GM23338 (cell line): ENCODE data around the gene SRSF2. TPM values are rescaled to one million over a fixed set of nuclear protein-coding genes. Genes with fewer than 3 reads are reported as not detected.

Experiments used
- ATAC-seq: fragments of 200-7000 bp; cut with Tn5 transposase; 3 replicates; pipeline ENCODE4 v1.9.1; 2020
- DNase-seq: peaks from one replicate; pipeline ENCODE4 v3.0.0-alpha.2; 2015; ENCODE audit warnings: low spot score
- H2AFZ ChIP-seq: fragments of 200-600 bp; sonication (generic); 2 replicates; pipeline ENCODE4 v1.8.0; 2016; ENCODE audit warnings: antibody characterized with exemption, mild to moderate bottlenecking, moderate library complexity
- H3F3A ChIP-seq: fragments of 200-600 bp; sonication (generic); replicated peaks from 2 replicates; pipeline ENCODE4 v1.8.0; 2017; ENCODE audit warnings: antibody characterized with exemption, mixed run types, low read depth
- H3K27ac ChIP-seq: fragments of 200-600 bp; sonication (generic); 2 replicates; pipeline ENCODE4 v1.6.1; 2016; ENCODE audit warnings: low read depth
- H3K27me3 ChIP-seq: fragments of 200-600 bp; sonication (generic); 2 replicates; pipeline ENCODE4 v1.8.0; 2016; ENCODE audit warnings: mild to moderate bottlenecking, mixed run types, moderate library complexity; ENCODE audit not compliant: insufficient read depth
- H3K36me3 ChIP-seq: fragments of 200-600 bp; sonication (generic); 2 replicates; pipeline ENCODE4 v1.8.0; 2016; ENCODE audit warnings: mild to moderate bottlenecking; ENCODE audit not compliant: insufficient read depth
- H3K4me1 ChIP-seq: fragments of 200-600 bp; sonication (generic); 2 replicates; pipeline ENCODE4 v1.8.0; 2016; ENCODE audit warnings: mild to moderate bottlenecking, moderate library complexity; ENCODE audit not compliant: insufficient read depth
- H3K4me2 ChIP-seq: fragments of 200-600 bp; sonication (generic); 2 replicates; pipeline ENCODE4 v1.7.1; 2017; ENCODE audit warnings: mixed run types
- H3K4me3 ChIP-seq: fragments of 200-600 bp; sonication (generic); 2 replicates; pipeline ENCODE4 v1.6.1; 2016; ENCODE audit warnings: mixed run types
- H3K79me2 ChIP-seq: fragments of 200-600 bp; sonication (generic); replicated peaks from 2 replicates; pipeline ENCODE4 v1.8.0; 2017; ENCODE audit warnings: mild to moderate bottlenecking; ENCODE audit not compliant: insufficient read depth
- H3K9me2 ChIP-seq: fragments of 200-600 bp; sonication (generic); 2 replicates; pipeline ENCODE4 v1.8.0; 2017; ENCODE audit not compliant: insufficient read depth
- H4K20me1 ChIP-seq: fragments of 200-600 bp; sonication (generic); replicated peaks from 2 replicates; pipeline ENCODE4 v1.8.0; 2017; ENCODE audit warnings: mild to moderate bottlenecking; ENCODE audit not compliant: insufficient read depth
- H3K27ac Mint-ChIP-seq: 2 replicates; pipeline ENCODE4 v1.8.0; 2020; ENCODE audit warnings: inconsistent platforms, mild to moderate bottlenecking, moderate library complexity, mixed read lengths
- H3K27me3 Mint-ChIP-seq: 3 replicates; pipeline ENCODE4 v1.8.0; 2022; ENCODE audit warnings: low read depth, mild to moderate bottlenecking, moderate library complexity, mixed read lengths, inconsistent platforms; ENCODE audit not compliant: insufficient read depth, poor library complexity
- H3K36me3 Mint-ChIP-seq: 3 replicates; pipeline ENCODE4 v1.8.0; 2021; ENCODE audit warnings: low read depth, mild to moderate bottlenecking, inconsistent platforms, moderate library complexity, mixed read lengths
- H3K4me1 Mint-ChIP-seq: 3 replicates; pipeline ENCODE4 v1.8.0; 2020; ENCODE audit warnings: mild to moderate bottlenecking, inconsistent platforms, mixed read lengths
- H3K4me3 Mint-ChIP-seq: 3 replicates; pipeline ENCODE4 v1.8.0; 2021; ENCODE audit warnings: moderate library complexity, mild to moderate bottlenecking, inconsistent platforms, mixed read lengths
- H3K9me3 Mint-ChIP-seq: 3 replicates; pipeline ENCODE4 v1.8.0; 2020; ENCODE audit warnings: moderate library complexity, mild to moderate bottlenecking, inconsistent platforms, mixed read lengths
- CREB1 ChIP-seq: fragments of 250-450 bp; sonication (Bioruptor Pico); IDR thresholded peaks from 2 replicates; pipeline ENCODE4 v1.5.0; 2020; ENCODE audit warnings: low read depth, mild to moderate bottlenecking, moderate library complexity
- EZH2phosphoT487 ChIP-seq: fragments of 200-600 bp; sonication (generic); IDR thresholded peaks from one replicate; pipeline ENCODE4 v1.8.1; 2018; ENCODE audit warnings: antibody characterized with exemption; ENCODE audit not compliant: unreplicated experiment
- JUNB ChIP-seq: IDR thresholded peaks from one replicate; pipeline ENCODE4 v1.6.1; 2016; ENCODE audit warnings: antibody characterized with exemption; ENCODE audit not compliant: unreplicated experiment
- POLR2AphosphoS5 ChIP-seq: IDR thresholded peaks from 2 replicates; pipeline ENCODE4 v1.6.1; 2016; ENCODE audit warnings: antibody characterized with exemption, low read depth
- ZNF114 ChIP-seq: fragments of 250-450 bp; sonication (Bioruptor Pico); IDR thresholded peaks from 2 replicates; pipeline ENCODE4 v1.5.0; 2020; ENCODE audit warnings: mild to moderate bottlenecking, moderate library complexity
- ZNF331 ChIP-seq: fragments of 250-450 bp; sonication (Bioruptor Pico); IDR thresholded peaks from 2 replicates; pipeline ENCODE4 v1.5.0; 2020; ENCODE audit warnings: low read depth, mild to moderate bottlenecking, moderate library complexity
- polyA plus RNA-seq: library from polyadenylated mRNA; unstranded; fragments of >200 nt; fragmentation: Nextera tagmentation; extraction: Ambion mirVana; gene quantifications from 2 replicates; pipeline ENCODE4 v1.2.1, GENCODE V29; 2016
- total RNA-seq: library from RNA; depleted of rRNA; stranded (reverse); fragments of >200 nt; shearing (Covaris generic); gene quantifications from 2 replicates; pipeline ENCODE4 v1.2.3, GENCODE V29; 2014
- TF ChIP-seq, protein P1 (sequence below): IDR thresholded peaks from 2 replicates; pipeline ENCODE4 v1.6.1; 2016; ENCODE audit warnings: antibody characterized with exemption
- TF ChIP-seq, protein P2 (sequence below), 2 experiments: fragments of 200-600 bp in 1 of 2; sonication (generic) in 1 of 2; conservative IDR thresholded peaks; 2 replicates each; pipeline versions ENCODE4 v1.5.1 to v1.6.1; 2016 to 2017; ENCODE audit warnings: antibody characterized with exemption in 2 of 2, low read depth in 2 of 2, mild to moderate bottlenecking in 2 of 2, moderate library complexity in 1 of 2
- TF ChIP-seq, protein P3 (sequence below): fragments of 250-450 bp; sonication (Bioruptor Pico); IDR thresholded peaks from 2 replicates; pipeline ENCODE4 v1.5.0; 2020; ENCODE audit warnings: mild to moderate bottlenecking, moderate library complexity

SRSF2 gene
- total and polyA plus RNA-seq, 2 experiments from 2014 or later, result 317 to 547 TPM

DNA sequence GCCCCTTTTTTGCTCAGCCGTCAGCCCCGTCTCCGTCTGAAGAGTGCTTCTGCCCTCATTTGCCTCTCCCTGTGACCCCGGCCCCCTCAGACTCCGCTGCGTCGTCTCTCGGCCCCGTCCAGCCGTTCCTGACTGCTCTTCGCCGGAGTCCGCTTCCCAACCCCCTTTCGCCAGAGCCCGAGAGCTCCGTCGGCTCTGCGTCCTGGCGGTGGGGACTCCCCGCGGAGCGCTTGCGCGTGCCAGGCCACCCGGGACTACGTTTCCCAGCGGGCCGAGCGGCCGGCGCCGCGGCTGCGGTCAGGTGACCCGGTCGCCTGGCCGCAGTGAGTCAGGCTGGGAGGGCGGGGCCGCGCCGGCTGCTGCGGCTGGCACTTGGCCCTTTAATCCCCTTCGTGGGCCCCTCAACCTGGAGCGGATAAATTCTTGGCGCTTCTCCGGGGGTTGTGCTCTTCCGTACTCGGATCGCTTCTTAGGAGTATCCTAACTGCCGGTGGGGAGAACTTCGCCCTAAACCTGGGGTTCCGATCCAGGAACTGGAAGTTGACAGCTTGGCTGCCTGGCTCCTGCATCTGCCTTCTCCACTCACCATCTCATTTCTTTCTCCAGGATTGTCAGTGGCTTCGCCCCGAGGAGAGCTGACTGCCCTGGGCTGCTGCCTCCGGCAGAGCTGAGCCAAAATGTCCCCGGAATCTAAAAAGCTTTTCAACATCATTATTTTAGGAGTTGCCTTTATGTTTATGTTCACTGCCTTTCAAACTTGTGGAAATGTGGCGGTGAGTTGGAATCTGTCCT lies 741 bp upstream of the SRSF2 start, which contains the start of gene MFSD11:
Gene MFSD11 (plus strand): TSS at position 444 of the 792 bp plus-strand sequence. CDS start 234 bp downstream, at position 678.
- Histone ChIP-seq H3K4me3 (peak within 1 kb of the TSS; percentile 97), H3F3A (peaks cover 31% of the 10 kb centered on the region), H3K79me2 (peaks cover 55% of the 10 kb centered on the region), H4K20me1 (peaks cover 28% of the 10 kb centered on the region), H3K27me3 (no peaks in the 10 kb centered on the region), H3K27ac (peak within 1 kb of the TSS; percentile 99), H3K4me1 (peaks cover 12% of the 10 kb centered on the region; the same call in 1 of the 2 replicates), H2AFZ (peak within 1 kb of the TSS; percentile 73), H3K36me3 (peaks cover 32% of the 10 kb centered on the region), H3K4me2 (peak within 1 kb of the TSS; percentile 99), H3K9me2 (no peaks in the 10 kb centered on the region)
- TF ChIP-seq, protein P1, sequence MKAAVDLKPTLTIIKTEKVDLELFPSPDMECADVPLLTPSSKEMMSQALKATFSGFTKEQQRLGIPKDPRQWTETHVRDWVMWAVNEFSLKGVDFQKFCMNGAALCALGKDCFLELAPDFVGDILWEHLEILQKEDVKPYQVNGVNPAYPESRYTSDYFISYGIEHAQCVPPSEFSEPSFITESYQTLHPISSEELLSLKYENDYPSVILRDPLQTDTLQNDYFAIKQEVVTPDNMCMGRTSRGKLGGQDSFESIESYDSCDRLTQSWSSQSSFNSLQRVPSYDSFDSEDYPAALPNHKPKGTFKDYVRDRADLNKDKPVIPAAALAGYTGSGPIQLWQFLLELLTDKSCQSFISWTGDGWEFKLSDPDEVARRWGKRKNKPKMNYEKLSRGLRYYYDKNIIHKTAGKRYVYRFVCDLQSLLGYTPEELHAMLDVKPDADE, result peak; percentile 71
- TF ChIP-seq, protein P2, sequence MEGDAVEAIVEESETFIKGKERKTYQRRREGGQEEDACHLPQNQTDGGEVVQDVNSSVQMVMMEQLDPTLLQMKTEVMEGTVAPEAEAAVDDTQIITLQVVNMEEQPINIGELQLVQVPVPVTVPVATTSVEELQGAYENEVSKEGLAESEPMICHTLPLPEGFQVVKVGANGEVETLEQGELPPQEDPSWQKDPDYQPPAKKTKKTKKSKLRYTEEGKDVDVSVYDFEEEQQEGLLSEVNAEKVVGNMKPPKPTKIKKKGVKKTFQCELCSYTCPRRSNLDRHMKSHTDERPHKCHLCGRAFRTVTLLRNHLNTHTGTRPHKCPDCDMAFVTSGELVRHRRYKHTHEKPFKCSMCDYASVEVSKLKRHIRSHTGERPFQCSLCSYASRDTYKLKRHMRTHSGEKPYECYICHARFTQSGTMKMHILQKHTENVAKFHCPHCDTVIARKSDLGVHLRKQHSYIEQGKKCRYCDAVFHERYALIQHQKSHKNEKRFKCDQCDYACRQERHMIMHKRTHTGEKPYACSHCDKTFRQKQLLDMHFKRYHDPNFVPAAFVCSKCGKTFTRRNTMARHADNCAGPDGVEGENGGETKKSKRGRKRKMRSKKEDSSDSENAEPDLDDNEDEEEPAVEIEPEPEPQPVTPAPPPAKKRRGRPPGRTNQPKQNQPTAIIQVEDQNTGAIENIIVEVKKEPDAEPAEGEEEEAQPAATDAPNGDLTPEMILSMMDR (conservative IDR thresholded peaks at IDR 0.05; ENCODE audit: low read depth in 2 of 2), result no peak
- no peak for TF ChIP-seq EZH2phosphoT487
- TF ChIP-seq ZNF114, result no peak
- TF ChIP-seq, protein P3, sequence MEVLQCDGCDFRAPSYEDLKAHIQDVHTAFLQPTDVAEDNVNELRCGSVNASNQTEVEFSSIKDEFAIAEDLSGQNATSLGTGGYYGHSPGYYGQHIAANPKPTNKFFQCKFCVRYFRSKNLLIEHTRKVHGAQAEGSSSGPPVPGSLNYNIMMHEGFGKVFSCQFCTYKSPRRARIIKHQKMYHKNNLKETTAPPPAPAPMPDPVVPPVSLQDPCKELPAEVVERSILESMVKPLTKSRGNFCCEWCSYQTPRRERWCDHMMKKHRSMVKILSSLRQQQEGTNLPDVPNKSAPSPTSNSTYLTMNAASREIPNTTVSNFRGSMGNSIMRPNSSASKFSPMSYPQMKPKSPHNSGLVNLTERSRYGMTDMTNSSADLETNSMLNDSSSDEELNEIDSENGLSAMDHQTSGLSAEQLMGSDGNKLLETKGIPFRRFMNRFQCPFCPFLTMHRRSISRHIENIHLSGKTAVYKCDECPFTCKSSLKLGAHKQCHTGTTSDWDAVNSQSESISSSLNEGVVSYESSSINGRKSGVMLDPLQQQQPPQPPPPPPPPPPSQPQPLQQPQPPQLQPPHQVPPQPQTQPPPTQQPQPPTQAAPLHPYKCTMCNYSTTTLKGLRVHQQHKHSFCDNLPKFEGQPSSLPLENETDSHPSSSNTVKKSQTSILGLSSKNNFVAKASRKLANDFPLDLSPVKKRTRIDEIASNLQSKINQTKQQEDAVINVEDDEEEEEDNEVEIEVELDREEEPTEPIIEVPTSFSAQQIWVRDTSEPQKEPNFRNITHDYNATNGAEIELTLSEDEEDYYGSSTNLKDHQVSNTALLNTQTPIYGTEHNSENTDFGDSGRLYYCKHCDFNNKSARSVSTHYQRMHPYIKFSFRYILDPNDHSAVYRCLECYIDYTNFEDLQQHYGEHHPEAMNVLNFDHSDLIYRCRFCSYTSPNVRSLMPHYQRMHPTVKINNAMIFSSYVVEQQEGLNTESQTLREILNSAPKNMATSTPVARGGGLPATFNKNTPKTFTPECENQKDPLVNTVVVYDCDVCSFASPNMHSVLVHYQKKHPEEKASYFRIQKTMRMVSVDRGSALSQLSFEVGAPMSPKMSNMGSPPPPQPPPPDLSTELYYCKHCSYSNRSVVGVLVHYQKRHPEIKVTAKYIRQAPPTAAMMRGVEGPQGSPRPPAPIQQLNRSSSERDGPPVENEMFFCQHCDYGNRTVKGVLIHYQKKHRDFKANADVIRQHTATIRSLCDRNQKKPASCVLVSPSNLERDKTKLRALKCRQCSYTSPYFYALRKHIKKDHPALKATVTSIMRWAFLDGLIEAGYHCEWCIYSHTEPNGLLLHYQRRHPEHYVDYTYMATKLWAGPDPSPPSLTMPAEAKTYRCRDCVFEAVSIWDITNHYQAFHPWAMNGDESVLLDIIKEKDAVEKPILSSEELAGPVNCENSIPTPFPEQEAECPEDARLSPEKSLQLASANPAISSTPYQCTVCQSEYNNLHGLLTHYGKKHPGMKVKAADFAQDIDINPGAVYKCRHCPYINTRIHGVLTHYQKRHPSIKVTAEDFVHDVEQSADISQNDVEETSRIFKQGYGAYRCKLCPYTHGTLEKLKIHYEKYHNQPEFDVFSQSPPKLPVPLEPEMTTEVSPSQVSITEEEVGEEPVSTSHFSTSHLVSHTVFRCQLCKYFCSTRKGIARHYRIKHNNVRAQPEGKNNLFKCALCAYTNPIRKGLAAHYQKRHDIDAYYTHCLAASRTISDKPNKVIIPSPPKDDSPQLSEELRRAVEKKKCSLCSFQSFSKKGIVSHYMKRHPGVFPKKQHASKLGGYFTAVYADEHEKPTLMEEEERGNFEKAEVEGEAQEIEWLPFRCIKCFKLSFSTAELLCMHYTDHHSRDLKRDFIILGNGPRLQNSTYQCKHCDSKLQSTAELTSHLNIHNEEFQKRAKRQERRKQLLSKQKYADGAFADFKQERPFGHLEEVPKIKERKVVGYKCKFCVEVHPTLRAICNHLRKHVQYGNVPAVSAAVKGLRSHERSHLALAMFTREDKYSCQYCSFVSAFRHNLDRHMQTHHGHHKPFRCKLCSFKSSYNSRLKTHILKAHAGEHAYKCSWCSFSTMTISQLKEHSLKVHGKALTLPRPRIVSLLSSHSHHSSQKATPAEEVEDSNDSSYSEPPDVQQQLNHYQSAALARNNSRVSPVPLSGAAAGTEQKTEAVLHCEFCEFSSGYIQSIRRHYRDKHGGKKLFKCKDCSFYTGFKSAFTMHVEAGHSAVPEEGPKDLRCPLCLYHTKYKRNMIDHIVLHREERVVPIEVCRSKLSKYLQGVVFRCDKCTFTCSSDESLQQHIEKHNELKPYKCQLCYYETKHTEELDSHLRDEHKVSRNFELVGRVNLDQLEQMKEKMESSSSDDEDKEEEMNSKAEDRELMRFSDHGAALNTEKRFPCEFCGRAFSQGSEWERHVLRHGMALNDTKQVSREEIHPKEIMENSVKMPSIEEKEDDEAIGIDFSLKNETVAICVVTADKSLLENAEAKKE, result no peak
- TF ChIP-seq POLR2AphosphoS5, result 0 out of 2 replicates have a peak, but pooled peaks have one; percentile 43
- TF ChIP-seq JUNB, result no peak
- no peak for TF ChIP-seq ZNF331 (CRISPR knock-in tag)
- TF ChIP-seq CREB1 (CRISPR knock-in tag), result peak; percentile 82
- H3K4me1 Mint-ChIP-seq, result peaks cover 26% of the 10 kb centered on the region
- peak within 1 kb of the TSS; percentile 99 for H3K4me3 Mint-ChIP-seq
- peaks cover 54% of the 10 kb centered on the region for H3K36me3 Mint-ChIP-seq
- peak within 1 kb of the TSS; percentile 100 for H3K27ac Mint-ChIP-seq
- DNase-seq, result peak; percentile 96
- ATAC-seq, result peak; percentile 78
- peaks cover 19% of the 10 kb centered on the region for H3K27me3 Mint-ChIP-seq
- peaks cover 9% of the 10 kb centered on the region; the same call in 2 of the 3 replicates for H3K9me3 Mint-ChIP-seq
